ENCODE data around the gene IPCEF1.

IPCEF1 gene

DNA sequence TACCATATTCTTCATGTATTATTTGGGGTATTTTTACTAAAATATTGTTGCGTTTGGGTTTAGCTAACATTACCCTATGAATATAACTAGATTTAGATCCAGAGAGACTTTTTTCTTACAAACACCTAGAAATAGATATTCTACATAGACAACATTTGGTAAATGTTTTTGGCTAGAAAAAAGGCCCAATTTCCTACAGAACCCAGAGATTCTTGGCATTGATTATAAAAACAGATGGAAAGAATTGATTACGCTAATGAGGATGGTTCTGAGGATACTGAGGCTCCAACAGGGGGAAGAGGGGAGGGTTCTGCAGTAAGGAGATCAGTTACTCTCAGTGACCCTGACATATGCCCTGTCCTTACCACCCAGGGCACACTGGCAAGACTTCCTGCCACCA lies 123.2 kb downstream of the IPCEF1 start:
- H3K9me3 ChIP-seq (ENCODE audit: control insufficient read depth, insufficient read depth, low read length), result no peaks in the 10 kb centered on the region
- H3K9ac ChIP-seq (ENCODE audit: low read depth, low read length), result no peak overlapping the region
- peaks cover 8% of the 10 kb centered on the region; the same call in 1 of the 2 replicates for H3K4me1 ChIP-seq (ENCODE audit: insufficient read depth, low read length)
- H3K36me3 ChIP-seq (ENCODE audit: insufficient read depth, low read length), result no peaks in the 10 kb centered on the region

DNA sequence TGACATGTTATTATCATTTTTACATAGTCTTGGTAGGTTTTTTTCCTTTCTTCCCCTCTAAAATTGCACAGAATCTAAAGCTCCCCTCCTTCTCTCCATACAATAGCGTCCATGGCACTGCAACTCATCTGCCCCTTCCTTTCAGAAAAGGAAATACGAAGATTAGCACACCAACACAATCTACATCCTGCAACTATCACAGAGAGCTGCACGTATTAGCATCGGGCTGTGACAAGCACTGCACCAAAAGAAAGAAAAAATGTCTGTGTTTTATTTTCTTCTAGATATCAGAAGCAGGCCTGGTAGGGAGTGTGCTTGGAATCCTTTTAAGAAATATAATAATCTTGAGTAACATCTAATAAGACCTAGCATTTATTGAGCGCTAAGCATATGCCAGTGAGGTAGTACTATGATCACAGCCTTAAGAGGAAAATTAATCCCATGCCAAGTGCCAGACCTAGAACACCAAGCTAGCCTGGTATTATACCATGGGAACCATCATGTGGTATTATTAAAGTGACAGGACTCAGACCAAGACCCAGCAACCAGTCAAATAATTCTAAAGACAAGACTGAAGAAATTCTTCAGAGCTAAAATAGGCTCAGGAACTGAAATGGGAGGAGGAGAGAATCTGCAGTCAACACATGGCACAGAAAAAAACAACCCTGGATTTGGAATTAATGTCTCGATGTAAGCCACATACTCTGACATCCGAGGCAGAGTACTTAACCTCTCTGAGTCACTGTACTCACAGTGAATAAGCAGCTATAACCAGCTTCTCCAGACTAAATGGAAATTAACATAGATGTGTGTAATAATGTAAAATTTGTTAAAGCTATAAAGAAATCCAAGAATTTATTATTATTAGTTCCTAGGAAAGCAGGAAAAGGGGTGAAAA lies 124.3 kb downstream of the IPCEF1 start:
- Histone ChIP-seq H3K9ac (ENCODE audit: low read depth, low read length) (no peak overlapping the region), H3K9me3 (ENCODE audit: control insufficient read depth, insufficient read depth, low read length) (no peaks in the 10 kb centered on the region)

DNA sequence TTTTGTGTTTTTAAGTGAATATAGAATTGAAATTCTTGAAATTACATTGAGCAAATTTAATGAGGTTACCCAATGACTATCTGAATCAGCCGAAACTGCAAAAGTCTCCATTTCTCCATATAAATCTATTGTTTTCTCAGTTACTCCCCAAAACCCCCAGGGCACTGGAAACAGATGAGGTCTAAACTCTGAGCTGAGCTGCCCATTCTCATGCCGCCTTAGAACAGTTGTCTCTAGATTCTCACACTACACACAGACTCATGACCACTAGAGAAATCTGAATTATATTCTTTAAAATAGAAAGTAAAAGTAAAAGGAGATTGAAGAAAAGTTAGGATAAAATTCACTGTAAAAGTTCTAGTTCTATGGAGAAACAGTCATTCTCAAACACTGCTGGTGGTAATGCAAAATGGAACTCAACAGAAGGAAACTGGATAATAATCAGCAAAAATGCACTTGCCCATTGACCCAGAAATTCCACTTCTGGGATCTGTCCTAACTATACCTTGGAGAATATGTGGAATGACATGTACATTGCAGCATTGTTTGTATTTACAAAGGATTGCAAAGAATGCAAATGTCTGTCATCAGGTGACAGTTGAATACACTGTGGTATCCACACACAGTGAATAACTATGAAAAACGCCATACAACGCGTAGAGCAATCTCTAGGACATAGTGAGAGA lies 125.5 kb downstream of the IPCEF1 start:
- H3K36me3 ChIP-seq (ENCODE audit: insufficient read depth, low read length), result no peaks in the 10 kb centered on the region
- no peak overlapping the region for H3K9ac ChIP-seq (ENCODE audit: low read depth, low read length)
- H3K9me3 ChIP-seq (ENCODE audit: control insufficient read depth, insufficient read depth, low read length), result no peaks in the 10 kb centered on the region
- H3K4me1 ChIP-seq (ENCODE audit: insufficient read depth, low read length), result peaks cover 8% of the 10 kb centered on the region; the same call in 1 of the 2 replicates

More for the DNA sequence above, 124.3 kb downstream of the IPCEF1 start:
- Histone ChIP-seq H3K36me3 (ENCODE audit: insufficient read depth, low read length) (no peaks in the 10 kb centered on the region), H3K4me1 (ENCODE audit: insufficient read depth, low read length) (peaks cover 8% of the 10 kb centered on the region; the same call in 1 of the 2 replicates)

DNA sequence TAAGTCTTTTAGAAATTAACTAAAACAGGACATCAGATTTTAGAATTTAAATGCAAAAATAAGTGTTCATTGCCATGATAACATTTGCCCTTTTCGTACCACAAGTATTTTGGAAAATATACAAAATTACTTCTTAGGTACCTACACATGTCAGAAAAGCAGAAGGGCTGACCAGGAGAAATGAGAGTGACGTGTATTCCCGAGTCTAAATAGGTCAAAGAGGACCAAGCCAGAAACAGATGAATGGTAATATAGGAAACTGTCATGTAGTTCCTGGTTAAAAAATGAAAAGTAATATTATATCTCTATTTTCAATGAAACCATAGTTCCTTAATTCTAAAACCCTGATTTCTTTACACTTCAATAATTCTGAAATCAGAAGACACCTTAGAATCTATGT lies 126.2 kb downstream of the IPCEF1 start:
- H3K9me3 ChIP-seq (ENCODE audit: control insufficient read depth, insufficient read depth, low read length), result no peaks in the 10 kb centered on the region
- peaks cover 8% of the 10 kb centered on the region; the same call in 1 of the 2 replicates for H3K4me1 ChIP-seq (ENCODE audit: insufficient read depth, low read length)
- no peak overlapping the region for H3K9ac ChIP-seq (ENCODE audit: low read depth, low read length)
- no peaks in the 10 kb centered on the region for H3K36me3 ChIP-seq (ENCODE audit: insufficient read depth, low read length)

DNA sequence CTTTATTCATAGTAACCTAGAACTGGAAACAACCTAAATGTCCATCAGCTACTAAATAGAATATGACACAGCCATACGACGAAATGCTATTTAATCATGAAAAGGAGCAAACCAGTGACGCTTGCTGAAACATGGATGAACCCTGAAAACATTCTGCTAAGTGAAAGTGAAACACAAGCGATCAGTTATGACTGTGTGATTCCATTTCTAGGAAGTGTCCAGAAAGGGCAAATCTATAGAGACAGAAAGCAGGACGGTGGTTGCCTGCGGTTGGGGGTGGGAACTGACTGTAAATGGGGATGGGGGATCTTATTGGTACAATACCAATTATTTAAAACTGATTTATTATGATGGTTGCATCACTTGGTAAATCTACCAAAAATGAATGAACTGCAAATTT lies 126.8 kb downstream of the IPCEF1 start:
- no peaks in the 10 kb centered on the region for H3K36me3 ChIP-seq (ENCODE audit: insufficient read depth, low read length)
- no peak overlapping the region for H3K9ac ChIP-seq (ENCODE audit: low read depth, low read length)
- no peaks in the 10 kb centered on the region for H3K9me3 ChIP-seq (ENCODE audit: control insufficient read depth, insufficient read depth, low read length)
- H3K4me1 ChIP-seq (ENCODE audit: insufficient read depth, low read length), result peaks cover 8% of the 10 kb centered on the region; the same call in 1 of the 2 replicates

DNA sequence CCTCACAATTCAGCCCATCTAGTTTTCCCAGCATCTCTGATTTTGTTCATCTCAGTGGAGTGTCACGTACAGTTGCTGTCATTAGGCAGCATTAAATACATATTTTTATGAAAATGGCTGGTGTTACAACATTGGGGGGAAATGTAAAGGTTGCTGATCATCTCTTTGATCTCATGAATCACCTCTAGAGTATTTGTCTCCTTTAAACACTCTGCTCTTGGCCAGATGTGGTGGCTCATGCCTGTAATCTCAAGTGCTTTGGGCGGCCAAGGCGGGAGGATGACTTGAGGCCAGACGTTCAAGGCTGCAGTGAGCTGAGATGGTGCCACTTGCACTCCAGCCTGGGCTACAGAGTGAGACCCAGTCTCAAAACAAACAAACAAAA lies 128.1 kb downstream of the IPCEF1 start:
- Histone ChIP-seq H3K9ac (ENCODE audit: low read depth, low read length) (no peak overlapping the region), H3K36me3 (ENCODE audit: insufficient read depth, low read length) (no peaks in the 10 kb centered on the region), H3K4me1 (ENCODE audit: insufficient read depth, low read length) (peaks cover 8% of the 10 kb centered on the region; the same call in 1 of the 2 replicates), H3K9me3 (ENCODE audit: control insufficient read depth, insufficient read depth, low read length) (no peaks in the 10 kb centered on the region)

DNA sequence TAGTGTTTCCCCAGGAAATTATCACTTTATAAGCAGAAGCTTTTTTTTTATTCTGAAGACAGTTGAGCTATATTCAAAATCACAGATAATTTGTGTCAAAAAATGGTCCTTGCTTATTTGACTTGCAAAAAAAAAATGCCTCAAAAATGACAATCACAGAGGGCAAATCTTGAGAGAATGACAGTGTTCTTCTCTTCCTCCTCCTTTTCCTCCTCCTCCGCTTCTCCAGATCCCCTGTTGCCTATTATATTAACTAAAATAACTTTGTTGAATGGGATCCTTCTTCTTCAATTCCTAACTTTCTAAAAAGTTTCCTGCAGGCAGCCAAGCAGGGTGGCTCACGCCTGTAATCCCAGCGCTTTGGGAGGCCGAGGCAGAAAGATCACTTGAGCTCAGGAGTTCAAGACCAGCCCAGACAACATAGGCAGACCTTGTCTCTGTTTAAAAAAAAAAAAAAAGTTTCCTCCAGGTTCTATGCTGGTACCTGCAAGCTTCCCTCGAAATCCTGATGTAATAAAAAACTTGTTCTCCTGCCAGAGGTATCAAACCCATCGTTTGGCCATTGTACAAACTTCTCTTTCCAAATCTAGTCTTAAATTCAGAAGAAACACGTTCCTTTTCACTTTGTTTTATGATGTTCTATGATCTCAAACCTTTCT lies 128.6 kb downstream of the IPCEF1 start:
- H3K4me1 ChIP-seq (ENCODE audit: insufficient read depth, low read length), result peaks cover 8% of the 10 kb centered on the region; the same call in 1 of the 2 replicates
- no peak overlapping the region for H3K9ac ChIP-seq (ENCODE audit: low read depth, low read length)
- no peaks in the 10 kb centered on the region for H3K36me3 ChIP-seq (ENCODE audit: insufficient read depth, low read length)
- H3K9me3 ChIP-seq (ENCODE audit: control insufficient read depth, insufficient read depth, low read length), result no peaks in the 10 kb centered on the region

DNA sequence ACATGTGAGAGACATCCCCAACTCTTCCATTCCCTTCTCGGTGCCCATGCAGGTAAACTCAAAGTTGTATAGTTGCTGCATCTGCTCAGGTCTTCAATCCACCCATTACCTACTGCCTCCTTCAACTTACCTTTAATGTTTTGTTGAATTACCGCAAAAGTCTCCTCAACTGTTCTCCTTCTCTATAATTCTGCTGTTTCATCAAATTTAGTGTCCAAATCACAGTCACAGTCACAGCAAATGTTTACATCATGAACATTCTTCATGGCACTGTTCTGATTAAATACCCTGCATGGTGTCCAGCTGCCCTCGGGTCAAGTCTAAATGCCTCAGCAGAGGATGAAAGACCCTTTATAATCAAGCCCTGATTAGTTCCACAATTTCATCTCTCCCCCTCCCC lies 130.1 kb downstream of the IPCEF1 start:
- Histone ChIP-seq H3K4me1 (ENCODE audit: insufficient read depth, low read length) (peaks cover 7% of the 10 kb centered on the region; the same call in 1 of the 2 replicates), H3K36me3 (ENCODE audit: insufficient read depth, low read length) (no peaks in the 10 kb centered on the region), H3K9me3 (ENCODE audit: control insufficient read depth, insufficient read depth, low read length) (no peaks in the 10 kb centered on the region), H3K9ac (ENCODE audit: low read depth, low read length) (no peak overlapping the region)

DNA sequence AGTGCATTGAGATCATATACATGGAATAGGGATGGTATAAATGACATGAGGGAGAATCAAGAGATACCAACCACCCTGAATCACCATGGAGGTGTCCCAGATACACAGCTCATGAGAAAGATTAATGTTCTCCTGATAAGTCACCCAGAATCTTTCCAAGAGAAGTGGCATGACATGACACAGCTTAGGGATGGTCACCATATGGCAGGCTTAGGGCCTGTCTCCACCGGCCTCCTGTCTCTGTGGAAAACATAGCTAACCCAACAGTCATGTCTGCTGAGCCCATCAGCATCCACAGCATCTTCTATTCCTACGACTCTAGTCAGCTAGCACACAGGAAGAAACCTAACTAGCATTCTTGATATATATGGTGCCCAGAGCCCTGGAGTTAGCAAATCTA lies 133.3 kb downstream of the IPCEF1 start:
- 0 out of 2 replicates have a peak, but pooled peaks cover under 1% of the 10 kb centered on the region for H3K4me1 ChIP-seq (ENCODE audit: insufficient read depth, low read length)
- H3K9me3 ChIP-seq (ENCODE audit: control insufficient read depth, insufficient read depth, low read length), result no peaks in the 10 kb centered on the region
- no peaks in the 10 kb centered on the region for H3K36me3 ChIP-seq (ENCODE audit: insufficient read depth, low read length)
- no peak overlapping the region for H3K9ac ChIP-seq (ENCODE audit: low read depth, low read length)

DNA sequence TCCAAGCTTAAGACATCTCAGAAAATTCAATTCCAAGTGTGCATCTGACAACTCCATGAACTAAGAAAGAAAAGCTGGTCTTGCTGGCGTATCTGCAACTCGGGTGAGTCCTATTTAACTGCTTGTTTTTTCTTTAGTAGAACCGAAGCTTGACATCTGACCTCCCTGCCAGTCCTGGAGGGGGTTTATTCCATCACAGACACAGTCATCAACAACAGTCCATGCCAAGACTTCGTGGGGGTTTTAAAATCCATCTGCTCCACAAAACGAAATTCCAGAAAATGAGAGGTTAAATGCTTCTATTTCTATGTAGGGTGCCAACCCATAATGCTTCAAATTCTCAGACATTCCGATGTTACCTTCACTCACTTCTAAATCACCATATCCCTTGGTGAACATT lies 133.9 kb downstream of the IPCEF1 start:
- H3K36me3 ChIP-seq (ENCODE audit: insufficient read depth, low read length), result no peaks in the 10 kb centered on the region
- H3K4me1 ChIP-seq (ENCODE audit: insufficient read depth, low read length), result 0 out of 2 replicates have a peak, but pooled peaks cover 3% of the 10 kb centered on the region
- no peaks in the 10 kb centered on the region for H3K9me3 ChIP-seq (ENCODE audit: control insufficient read depth, insufficient read depth, low read length)
- H3K9ac ChIP-seq (ENCODE audit: low read depth, low read length), result no peak overlapping the region

DNA sequence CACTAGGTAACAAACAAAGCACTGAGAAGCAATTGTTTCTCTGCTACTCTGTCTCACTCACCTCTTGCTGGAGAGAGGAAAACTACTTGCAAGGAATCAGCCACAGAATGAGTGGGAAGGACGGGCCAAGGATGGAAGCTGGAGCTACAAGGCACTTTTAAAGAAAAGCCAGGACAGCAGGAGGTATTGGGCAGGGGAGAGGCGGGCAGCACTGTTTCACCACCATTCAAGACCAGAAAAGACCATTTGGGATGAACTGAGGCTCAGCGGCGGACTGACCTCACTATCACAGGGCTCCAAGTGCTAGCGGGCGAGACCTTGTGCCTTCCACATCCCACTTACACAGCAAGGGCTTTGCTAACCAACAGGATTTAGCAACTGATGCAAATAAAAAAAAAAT lies 137.4 kb downstream of the IPCEF1 start:
- no peak overlapping the region for H3K9ac ChIP-seq (ENCODE audit: low read depth, low read length)
- H3K4me1 ChIP-seq (ENCODE audit: insufficient read depth, low read length), result 0 out of 2 replicates have a peak, but pooled peaks cover 3% of the 10 kb centered on the region
- H3K36me3 ChIP-seq (ENCODE audit: insufficient read depth, low read length), result no peaks in the 10 kb centered on the region
- no peaks in the 10 kb centered on the region for H3K9me3 ChIP-seq (ENCODE audit: control insufficient read depth, insufficient read depth, low read length)

DNA sequence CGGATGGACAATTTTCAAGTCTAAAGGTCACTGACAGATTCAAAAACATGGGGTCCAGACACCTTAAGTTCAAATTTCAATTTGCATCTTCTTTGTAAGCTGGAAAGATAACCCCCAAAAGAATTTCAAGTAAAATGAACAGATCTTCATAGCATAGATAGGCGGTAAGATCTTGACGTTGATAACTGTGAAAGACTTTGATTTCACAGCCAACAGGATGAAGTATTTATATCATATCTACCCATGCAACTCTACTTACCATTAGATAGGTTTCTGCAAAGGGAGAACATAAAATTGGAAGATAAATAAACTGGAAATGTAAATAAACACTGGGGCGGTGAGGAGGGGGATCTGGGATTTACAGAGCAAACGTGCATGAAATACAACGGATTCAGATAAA lies 137.8 kb downstream of the IPCEF1 start:
- Histone ChIP-seq H3K9me3 (ENCODE audit: control insufficient read depth, insufficient read depth, low read length) (no peaks in the 10 kb centered on the region), H3K4me1 (ENCODE audit: insufficient read depth, low read length) (0 out of 2 replicates have a peak, but pooled peaks cover 3% of the 10 kb centered on the region), H3K9ac (ENCODE audit: low read depth, low read length) (no peak overlapping the region), H3K36me3 (ENCODE audit: insufficient read depth, low read length) (no peaks in the 10 kb centered on the region)

DNA sequence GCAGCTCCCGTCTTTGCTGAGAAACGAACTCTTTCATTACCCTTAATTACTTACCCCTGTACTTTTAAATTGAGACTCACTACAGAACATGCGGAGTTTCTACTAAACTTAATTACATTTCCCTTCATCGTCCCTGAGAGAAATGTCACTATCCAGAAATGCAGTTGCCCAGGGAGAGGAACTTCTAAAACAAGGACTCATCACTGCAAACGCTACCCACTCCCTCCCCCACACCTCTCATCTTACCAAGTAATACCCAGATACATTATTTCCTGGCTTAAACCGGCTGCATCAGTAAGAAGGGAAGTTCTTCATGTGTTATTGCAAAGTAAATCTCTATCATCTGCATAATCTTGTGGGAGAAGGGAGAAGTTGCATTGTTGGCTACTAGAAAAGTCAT lies 138.3 kb downstream of the IPCEF1 start:
- H3K9ac ChIP-seq (ENCODE audit: low read depth, low read length), result no peak overlapping the region
- H3K4me1 ChIP-seq (ENCODE audit: insufficient read depth, low read length), result 0 out of 2 replicates have a peak, but pooled peaks cover 3% of the 10 kb centered on the region
- no peaks in the 10 kb centered on the region for H3K9me3 ChIP-seq (ENCODE audit: control insufficient read depth, insufficient read depth, low read length)
- no peaks in the 10 kb centered on the region for H3K36me3 ChIP-seq (ENCODE audit: insufficient read depth, low read length)

DNA sequence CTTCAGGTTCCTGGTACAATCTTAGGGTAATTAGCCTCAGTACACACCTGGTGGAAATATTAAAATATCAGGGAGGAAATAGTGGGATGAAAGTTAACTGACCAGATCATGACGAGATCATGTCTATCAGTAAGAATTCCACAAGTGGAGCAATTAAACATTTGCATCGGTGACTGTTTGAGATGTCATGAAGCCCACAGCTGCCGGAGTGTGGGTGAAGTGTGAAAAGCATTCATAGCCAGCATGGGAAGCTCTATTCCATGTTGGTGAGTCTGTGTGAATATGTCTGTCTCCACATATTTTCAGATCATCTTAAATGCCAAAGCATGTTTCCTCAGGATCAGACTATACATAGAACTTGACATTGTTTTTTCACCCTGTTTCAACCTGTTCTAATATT lies 142.8 kb downstream of the IPCEF1 start:
- Histone ChIP-seq H3K36me3 (ENCODE audit: insufficient read depth, low read length) (no peaks in the 10 kb centered on the region), H3K4me1 (ENCODE audit: insufficient read depth, low read length) (0 out of 2 replicates have a peak, but pooled peaks cover 3% of the 10 kb centered on the region), H3K9ac (ENCODE audit: low read depth, low read length) (no peak overlapping the region), H3K9me3 (ENCODE audit: control insufficient read depth, insufficient read depth, low read length) (no peaks in the 10 kb centered on the region)

All from ES-I3 (cell line).